Breast epithelium (tissue), 4 donors: ENCODE measurements around the gene EIF2S1. TPM values are rescaled to one million over a fixed set of nuclear protein-coding genes. Genes with fewer than 3 reads are reported as not detected.

Experiments used
- DNase-seq, 2 donors: peaks; one replicate each; pipeline ENCODE4 v3.0.0-alpha.2; 2019; ENCODE audit warnings: low spot score in 2 of 2
- H3K27ac ChIP-seq, 2 donors: fragments of 200-600 bp; sonication (generic) in 1 of 2; one replicate each; pipeline ENCODE4 v1.5.1; 2016 to 2019; ENCODE audit warnings: mild to moderate bottlenecking in 1 of 2
- H3K27me3 ChIP-seq, 2 donors: fragments of 200-600 bp; sonication (generic) in 1 of 2; one replicate each; pipeline versions ENCODE4 v1.5.1 to v1.6.0; 2017 to 2019; ENCODE audit warnings: control low read depth in 1 of 2, mild to moderate bottlenecking in 1 of 2
- H3K36me3 ChIP-seq: fragments of 200-600 bp; one replicate; pipeline ENCODE4 v1.5.1; 2019
- H3K4me1 ChIP-seq, 2 donors: fragments of 200-600 bp; sonication (generic); one replicate each; pipeline ENCODE4 v1.5.1; 2016 to 2019; ENCODE audit warnings: control low read depth in 1 of 2
- H3K4me3 ChIP-seq, 3 donors: fragments of 200-600 bp; sonication (generic); 1 replicate in 2 of 3; 2 replicates in 1 of 3; pipeline ENCODE4 v1.5.1; 2016 to 2019; ENCODE audit warnings: mild to moderate bottlenecking in 3 of 3, moderate library complexity in 2 of 3
- H3K9me3 ChIP-seq, 2 donors: fragments of 200-600 bp; sonication (generic) in 1 of 2; one replicate each; pipeline ENCODE4 v1.5.1; 2016 to 2019; ENCODE audit warnings: control low read depth in 1 of 2
- CTCF ChIP-seq, 3 donors: fragments of 450-650 bp; IDR thresholded peaks; one replicate each; pipeline ENCODE4 v1.5.1; 2016 to 2017; ENCODE audit warnings: antibody characterized with exemption in 3 of 3, mild to moderate bottlenecking in 3 of 3, moderate library complexity in 3 of 3
- POLR2A ChIP-seq: fragments of 450-650 bp; IDR thresholded peaks from one replicate; pipeline ENCODE4 v1.6.1; 2016; ENCODE audit warnings: antibody characterized with exemption, mild to moderate bottlenecking, moderate library complexity
- POLR2AphosphoS5 ChIP-seq, 3 donors: sonication (generic); formaldehyde crosslinking; IDR thresholded peaks; one replicate each; pipeline ENCODE4 v1.6.1; 2017; ENCODE audit warnings: antibody characterized with exemption in 3 of 3
- intact Hi-C: fragments of 100-400 bp; cut with DNase I; formaldehyde crosslinking; loops from one replicate; pipeline ENCODE4 v1.15.1; 2023; ENCODE audit warnings: low total_unique reads
- total RNA-seq, 3 donors: library from RNA; depleted of rRNA; stranded (reverse); fragments of >200 nt; gene quantifications; one replicate each; pipeline ENCODE4 v1.1.0, GENCODE V29; 2016

The EIF2S1 gene
- total RNA-seq, 3 donors from 2014 or later = 63.9 to 107 (median 89.4) TPM

- Histone ChIP-seq H3K36me3 (no peaks in the 10 kb centered on the region), H3K4me1 (peaks cover 3 to 12% of the 10 kb centered on the region in 2 donors), H3K27me3 (no peaks in the 10 kb centered on the region), H3K9me3 (no peaks in the 10 kb centered on the region), H3K27ac (peak overlapping the region; percentile 90 to 96), H3K4me3 (peak overlapping the region; percentile 65 to 82 (median 80))
- DNase-seq = no peak
- TF ChIP-seq CTCF (IDR thresholded peaks at IDR 0.05) = no peak
- TF ChIP-seq POLR2AphosphoS5 (IDR thresholded peaks at IDR 0.05) = peak in 1 of 3 donors; percentile 8
- intact Hi-C loops = no loop called here
These were observed 510 bp downstream of the EIF2S1 start for GRCh38 chr14:67360470-67361206.

GRCh38 chr14:67365476-67365875 is 5.3 kb downstream of the EIF2S1 start:
- Histone ChIP-seq H3K27me3 (no peaks in the 10 kb centered on the region), H3K4me1 (peaks cover 0 to 12% of the 10 kb centered on the region in 2 donors), H3K4me3 (no peak overlapping the region), H3K9me3 (no peaks in the 10 kb centered on the region), H3K27ac (no peak overlapping the region), H3K36me3 (no peaks in the 10 kb centered on the region)
- intact Hi-C loops = no loop called here
- DNase-seq = no peak
- TF ChIP-seq CTCF (IDR thresholded peaks at IDR 0.05) = no peak
- no peak for TF ChIP-seq POLR2A
- no peak for TF ChIP-seq POLR2AphosphoS5 (IDR thresholded peaks at IDR 0.05)

- intact Hi-C loops = no loop called here
- DNase-seq = no peak
- Histone ChIP-seq H3K4me1 (no peaks in the 10 kb centered on the region), H3K4me3 (no peak overlapping the region), H3K9me3 (no peaks in the 10 kb centered on the region), H3K27me3 (no peaks in the 10 kb centered on the region), H3K27ac (no peak overlapping the region), H3K36me3 (no peaks in the 10 kb centered on the region)
- TF ChIP-seq POLR2AphosphoS5 (IDR thresholded peaks at IDR 0.05) (no peak), POLR2A (no peak), CTCF (IDR thresholded peaks at IDR 0.05) (no peak)
These were observed 10.7 kb downstream of the EIF2S1 start for GRCh38 chr14:67370830-67371229.

GRCh38 chr14:67371247-67372148 is 11.4 kb downstream of the EIF2S1 start:
- no peak for DNase-seq
- Histone ChIP-seq H3K9me3 (no peaks in the 10 kb centered on the region), H3K4me3 (no peak overlapping the region), H3K4me1 (no peaks in the 10 kb centered on the region), H3K27me3 (no peaks in the 10 kb centered on the region), H3K36me3 (no peaks in the 10 kb centered on the region), H3K27ac (no peak overlapping the region)
- TF ChIP-seq POLR2A (no peak), CTCF (IDR thresholded peaks at IDR 0.05) (no peak), POLR2AphosphoS5 (IDR thresholded peaks at IDR 0.05) (no peak)
- intact Hi-C loops = no loop called here

- Histone ChIP-seq H3K27me3 (no peaks in the 10 kb centered on the region), H3K36me3 (peaks cover 9% of the 10 kb centered on the region), H3K4me1 (no peaks in the 10 kb centered on the region), H3K27ac (no peak overlapping the region), H3K9me3 (no peaks in the 10 kb centered on the region), H3K4me3 (no peak overlapping the region)
- TF ChIP-seq POLR2A (no peak), CTCF (IDR thresholded peaks at IDR 0.05) (no peak), POLR2AphosphoS5 (IDR thresholded peaks at IDR 0.05) (no peak)
- no peak for DNase-seq
- intact Hi-C loops = no loop called here
These were observed 12.7 kb downstream of the EIF2S1 start for GRCh38 chr14:67372833-67373232.
